Stimulated activated CD8-positive, alpha-beta memory T cell treated with anti-CD3 and anti-CD28 coated beads, Interleukin-2, amount 100 ng/mL, for 48 hours (primary cell): ENCODE data around the gene HSPA1B.
"Not testable (repeated sequence)": the region's sequence is repeated elsewhere in the genome, so short reads cannot be mapped to it uniquely, and the experiment has no call there.

ENCODE experiments used
- DNase-seq, 2 donors: peaks; one replicate each; pipeline ENCODE4 v3.0.0-alpha.2; 2020; ENCODE audit warnings: low read depth in 2 of 2

HSPA1B gene

DNA sequence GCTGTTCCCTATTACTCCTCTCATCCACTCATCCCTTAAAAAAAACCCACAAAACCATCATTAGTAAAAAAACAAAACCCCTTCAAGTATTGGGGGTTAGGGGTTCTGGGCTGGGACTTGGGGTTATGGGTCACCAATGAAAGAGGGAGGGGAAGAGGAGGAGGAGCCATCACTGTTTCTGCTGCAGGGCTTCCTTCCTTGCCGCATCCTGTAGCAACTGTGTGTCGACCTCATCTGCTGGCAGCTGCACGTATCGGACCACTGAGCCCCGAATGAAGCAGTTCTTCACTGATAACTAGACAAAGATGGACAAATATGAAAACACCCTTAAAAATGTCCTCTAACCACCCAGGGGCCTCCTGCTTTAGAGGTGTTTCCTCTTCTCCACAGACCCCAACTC lies 29.9 kb upstream of the HSPA1B start:
- DNase-seq: no peak

DNA sequence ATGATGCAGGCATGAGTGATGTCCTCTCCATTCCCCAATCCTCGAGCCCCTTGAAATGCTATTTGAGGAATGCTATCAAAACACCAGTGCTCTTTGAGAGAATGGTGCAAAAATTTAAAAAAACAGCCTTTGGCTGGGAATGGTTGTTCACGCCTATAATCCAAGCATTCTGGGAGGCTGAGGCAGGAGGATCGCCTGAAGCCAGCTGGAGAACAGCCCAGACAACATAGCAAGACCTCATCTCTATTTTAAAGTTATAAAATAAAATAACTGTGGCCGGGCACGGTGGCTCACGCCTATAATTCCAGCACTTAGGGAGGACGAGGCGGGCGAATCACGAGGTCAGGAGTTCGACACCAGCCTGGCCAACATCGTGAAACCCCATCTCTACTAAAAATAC lies 27.8 kb upstream of the HSPA1B start:
- no peak for DNase-seq

DNA sequence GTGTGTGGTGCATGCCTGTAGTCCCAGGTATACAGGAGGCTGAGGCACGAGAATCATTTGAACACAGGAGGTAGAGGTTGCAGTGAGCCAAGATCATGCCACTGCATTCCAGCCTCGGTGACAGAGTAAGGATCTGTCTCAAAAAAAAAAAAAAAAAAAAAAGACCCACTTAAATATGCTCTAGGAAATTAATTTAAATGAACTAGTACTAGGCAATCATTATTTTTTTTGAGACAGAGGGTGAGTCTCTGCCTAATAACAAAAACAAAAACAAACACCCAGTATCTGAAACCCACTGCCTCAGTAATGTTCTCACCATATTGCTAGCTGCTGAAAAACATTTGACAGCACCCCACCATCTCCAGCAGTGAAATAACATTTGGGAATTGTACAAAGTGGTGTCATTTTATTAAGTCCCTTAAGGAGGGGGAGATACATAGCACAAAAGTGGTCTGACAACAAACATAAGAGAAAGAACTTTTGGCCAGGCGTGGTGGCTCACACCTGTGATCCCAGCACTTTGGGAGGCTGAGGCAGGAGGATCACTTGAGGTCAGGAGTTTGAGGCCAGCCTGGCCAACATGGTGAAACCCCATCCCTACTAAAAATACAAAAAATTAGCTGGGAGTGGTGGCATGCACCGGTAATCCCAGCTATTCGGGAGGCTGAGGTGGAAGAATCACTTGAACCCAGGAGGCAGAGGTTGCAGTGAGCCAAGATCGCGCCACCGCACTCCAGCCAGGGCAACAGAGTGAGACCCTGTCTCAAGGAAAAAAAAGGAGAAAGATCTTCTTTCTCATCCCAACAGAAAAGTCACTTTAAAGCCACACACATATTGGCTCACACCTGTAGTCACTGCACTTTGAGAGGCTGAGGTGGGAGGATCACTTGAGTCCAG lies 26.3 kb upstream of the HSPA1B start:
- not testable (repeated sequence) for DNase-seq

DNA sequence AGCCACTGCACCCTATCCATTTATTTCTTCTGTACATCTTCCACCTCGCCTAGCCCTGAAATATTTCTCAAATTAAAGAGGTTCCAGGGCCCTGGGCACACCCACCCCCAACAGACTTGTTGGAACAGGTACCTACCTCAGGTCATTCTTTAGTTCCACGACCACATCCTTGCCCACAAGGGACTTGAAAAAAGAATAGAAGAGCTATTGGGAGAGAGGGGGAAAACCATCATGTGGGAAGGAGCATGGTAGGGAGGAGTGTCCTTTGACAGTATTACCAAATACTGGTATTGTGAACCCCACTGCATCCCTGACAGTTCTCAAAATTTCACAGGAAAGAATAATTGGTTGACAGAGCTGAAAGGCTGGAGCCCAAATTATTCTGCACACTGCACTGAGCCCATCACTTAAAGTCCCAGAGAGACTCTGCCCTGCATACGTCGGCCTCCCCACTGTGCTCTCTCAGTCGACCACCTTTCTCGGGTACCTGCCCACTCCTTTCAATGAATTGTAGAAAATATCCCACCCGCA lies 21.5 kb upstream of the HSPA1B start:
- DNase-seq: no peak

DNA sequence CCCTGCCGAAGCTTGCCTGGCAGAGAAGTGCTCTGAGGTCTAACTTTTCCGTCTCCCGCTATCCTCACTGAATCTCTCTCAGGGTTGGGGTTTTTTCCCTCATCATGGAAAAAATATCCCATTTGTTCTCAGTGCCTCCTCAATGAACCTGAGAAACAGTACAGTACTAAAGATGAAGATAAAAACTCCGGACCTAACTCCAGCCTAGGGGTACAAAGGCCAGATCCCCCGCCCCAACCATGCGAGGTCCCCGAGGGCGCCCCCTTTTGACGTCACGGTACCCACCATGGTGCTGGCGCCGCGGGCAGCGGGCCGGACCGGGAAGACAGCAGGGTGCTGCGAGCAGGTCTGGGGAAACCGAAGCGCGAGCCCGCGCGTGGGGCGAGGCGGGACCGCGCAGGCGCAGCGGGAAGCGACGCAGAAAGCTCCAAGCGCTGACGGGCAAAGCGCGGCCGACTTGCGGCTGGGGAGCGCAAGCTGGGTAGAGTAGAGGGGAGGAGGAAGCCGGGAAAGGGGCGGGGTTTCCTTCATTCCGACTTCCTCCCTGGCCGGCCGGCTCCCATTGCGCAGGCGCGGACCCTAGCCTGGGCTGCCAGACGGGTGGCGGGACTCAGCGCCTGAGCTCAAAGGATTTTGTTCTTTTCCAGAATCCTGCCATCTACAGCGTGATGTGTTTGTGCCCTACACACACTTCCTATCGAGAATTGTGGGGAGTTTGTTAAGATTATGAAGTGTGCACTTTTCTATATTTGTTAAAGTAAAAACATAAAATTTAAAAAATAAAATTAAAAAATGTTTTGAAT lies 20.9 kb upstream of the HSPA1B start, which contains the start of gene LSM2:
TSS of gene LSM2 (minus strand) at position 497 of the 803 bp plus-strand sequence. CDS start at position 288, 209 bp downstream.
- DNase-seq: peak; percentile 96 to 98

DNA sequence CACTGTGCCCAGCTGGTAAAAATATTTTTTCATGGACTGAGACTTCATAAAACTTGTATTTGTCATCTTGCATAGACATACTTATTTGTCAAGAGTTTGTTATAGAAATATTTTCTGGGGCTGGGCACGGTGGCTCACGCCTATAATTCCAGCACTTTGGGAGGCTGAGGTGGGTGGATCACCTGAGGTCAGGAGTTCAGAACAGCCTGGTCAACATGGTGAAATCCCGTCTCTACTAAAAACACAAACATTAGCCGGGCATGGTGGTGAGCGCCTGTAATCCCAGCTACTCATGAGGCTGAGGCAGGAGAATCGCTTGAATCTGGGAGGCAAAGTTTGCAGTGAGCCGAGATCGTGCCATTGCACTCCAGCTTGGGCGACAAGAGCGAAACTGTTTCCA lies 18.9 kb upstream of the HSPA1B start:
- DNase-seq: not testable (repeated sequence)

DNA sequence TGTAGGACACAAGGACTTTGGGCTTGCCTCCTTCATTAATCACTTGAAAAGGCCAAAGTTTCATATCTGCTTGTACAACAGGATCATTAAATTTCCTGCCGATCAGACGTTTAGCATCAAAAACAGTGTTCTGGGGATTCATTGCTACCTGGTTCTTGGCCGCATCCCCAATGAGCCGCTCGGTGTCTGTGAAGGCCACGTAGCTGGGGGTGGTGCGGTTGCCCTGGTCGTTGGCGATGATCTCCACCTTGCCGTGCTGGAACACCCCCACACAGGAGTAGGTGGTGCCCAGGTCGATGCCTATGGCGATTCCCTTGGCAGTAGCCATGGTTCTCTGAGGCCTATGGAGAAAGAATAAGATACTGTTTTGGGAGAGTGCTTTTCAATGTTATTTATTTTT lies 15.9 kb upstream of the HSPA1B start:
- DNase-seq: no peak

DNA sequence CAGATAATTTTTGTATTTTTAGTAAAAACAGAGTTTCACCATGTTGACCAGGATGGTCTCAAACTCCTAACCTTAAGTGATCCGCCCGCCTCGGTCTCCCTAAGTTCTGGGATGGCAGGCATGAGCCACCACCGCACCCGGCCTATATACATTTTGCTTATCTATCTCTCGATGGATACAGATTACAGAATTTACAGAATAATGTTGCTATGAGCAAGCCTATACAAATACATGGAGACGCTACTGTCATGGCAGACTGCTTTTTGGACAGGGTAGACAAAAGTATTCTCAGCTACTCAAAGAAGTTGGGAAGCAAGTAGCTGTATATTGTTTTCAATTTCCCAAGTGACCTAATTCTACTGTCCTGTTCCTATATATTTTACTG lies 14.1 kb upstream of the HSPA1B start:
- DNase-seq: no peak

DNA sequence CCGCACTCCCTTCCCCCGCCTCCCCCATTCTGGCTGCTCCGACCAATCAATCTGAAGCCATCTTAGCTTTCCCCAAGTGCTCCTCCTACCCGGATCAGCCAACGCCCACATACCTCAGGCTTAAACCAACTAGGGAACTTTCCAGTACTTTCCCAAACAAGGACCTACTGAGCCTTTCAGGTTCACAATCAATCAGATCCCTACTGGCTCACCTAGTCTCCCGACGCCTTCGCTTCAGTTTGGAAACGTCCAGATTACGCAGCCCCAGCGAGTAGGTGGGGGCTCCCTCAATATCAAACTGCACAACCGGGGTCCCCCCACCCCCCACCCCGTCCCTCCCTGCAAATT lies 12.9 kb upstream of the HSPA1B start:
- peak; percentile 60 to 62 for DNase-seq

DNA sequence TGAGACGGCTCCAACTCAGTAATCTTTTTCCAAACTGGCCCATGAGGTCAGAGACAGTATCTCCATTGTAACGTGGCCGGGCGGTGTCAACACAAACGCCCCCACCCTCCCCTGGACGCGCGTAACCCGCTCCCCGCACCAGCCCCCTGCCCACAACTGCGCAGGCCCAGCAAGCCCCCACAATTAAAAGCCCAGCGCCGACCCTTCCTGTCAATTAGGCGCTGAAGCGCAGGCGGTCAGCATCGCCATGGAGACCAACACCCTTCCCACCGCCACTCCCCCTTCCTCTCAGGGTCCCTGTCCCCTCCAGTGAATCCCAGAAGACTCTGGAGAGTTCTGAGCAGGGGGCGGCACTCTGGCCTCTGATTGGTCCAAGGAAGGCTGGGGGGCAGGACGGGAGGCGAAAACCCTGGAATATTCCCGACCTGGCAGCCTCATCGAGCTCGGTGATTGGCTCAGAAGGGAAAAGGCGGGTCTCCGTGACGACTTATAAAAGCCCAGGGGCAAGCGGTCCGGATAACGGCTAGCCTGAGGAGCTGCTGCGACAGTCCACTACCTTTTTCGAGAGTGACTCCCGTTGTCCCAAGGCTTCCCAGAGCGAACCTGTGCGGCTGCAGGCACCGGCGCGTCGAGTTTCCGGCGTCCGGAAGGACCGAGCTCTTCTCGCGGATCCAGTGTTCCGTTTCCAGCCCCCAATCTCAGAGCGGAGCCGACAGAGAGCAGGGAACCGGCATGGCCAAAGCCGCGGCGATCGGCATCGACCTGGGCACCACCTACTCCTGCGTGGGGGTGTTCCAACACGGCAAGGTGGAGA lies 12.3 kb upstream of the HSPA1B start, which contains the start of the genes HSPA1A and HSPA1L:
TSS of gene HSPA1A (plus strand) at position 519 of the 814 bp plus-strand sequence. CDS start at position 733, 214 bp downstream.
TSS of gene HSPA1L (minus strand) at position 259 of the 814 bp plus-strand sequence. CDS start 3,311 bp downstream, outside the sequence.
- peak in 1 of 2 donors; percentile 62 for DNase-seq

DNA sequence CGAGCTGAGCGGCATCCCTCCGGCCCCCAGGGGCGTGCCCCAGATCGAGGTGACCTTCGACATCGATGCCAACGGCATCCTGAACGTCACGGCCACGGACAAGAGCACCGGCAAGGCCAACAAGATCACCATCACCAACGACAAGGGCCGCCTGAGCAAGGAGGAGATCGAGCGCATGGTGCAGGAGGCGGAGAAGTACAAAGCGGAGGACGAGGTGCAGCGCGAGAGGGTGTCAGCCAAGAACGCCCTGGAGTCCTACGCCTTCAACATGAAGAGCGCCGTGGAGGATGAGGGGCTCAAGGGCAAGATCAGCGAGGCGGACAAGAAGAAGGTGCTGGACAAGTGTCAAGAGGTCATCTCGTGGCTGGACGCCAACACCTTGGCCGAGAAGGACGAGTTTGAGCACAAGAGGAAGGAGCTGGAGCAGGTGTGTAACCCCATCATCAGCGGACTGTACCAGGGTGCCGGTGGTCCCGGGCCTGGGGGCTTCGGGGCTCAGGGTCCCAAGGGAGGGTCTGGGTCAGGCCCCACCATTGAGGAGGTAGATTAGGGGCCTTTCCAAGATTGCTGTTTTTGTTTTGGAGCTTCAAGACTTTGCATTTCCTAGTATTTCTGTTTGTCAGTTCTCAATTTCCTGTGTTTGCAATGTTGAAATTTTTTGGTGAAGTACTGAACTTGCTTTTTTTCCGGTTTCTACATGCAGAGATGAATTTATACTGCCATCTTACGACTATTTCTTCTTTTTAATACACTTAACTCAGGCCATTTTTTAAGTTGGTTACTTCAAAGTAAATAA lies 10.2 kb upstream of the HSPA1B start:
- not testable (repeated sequence) for DNase-seq

DNA sequence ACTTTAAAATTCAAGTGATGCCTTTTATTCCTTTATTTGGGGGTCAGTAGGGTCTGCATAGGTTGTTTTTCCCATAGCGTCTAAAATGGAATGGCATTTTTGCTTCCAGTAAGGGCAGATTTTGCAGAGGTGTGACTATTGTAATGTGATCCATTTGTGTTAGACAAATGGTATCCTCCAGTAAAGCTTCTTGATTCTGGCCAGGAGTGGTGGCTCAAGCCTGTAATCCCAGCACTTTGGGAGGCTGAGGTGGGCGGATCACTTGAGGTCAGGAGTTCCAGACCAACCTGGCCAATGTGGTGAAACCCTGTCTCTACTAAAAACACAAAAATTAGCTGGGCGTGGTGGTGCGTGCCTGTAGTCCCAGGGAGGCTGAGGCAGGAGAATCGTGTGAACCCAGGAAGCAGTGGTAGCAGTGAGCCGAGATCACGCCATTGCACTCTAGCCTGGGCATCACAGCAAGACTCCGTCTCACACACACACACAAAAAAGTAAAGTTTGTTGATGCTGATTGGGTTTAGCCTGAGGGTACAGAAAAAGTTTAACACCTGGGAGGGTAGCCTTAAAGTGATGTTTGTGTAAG lies 9.5 kb upstream of the HSPA1B start:
- DNase-seq: not testable (repeated sequence)

DNA sequence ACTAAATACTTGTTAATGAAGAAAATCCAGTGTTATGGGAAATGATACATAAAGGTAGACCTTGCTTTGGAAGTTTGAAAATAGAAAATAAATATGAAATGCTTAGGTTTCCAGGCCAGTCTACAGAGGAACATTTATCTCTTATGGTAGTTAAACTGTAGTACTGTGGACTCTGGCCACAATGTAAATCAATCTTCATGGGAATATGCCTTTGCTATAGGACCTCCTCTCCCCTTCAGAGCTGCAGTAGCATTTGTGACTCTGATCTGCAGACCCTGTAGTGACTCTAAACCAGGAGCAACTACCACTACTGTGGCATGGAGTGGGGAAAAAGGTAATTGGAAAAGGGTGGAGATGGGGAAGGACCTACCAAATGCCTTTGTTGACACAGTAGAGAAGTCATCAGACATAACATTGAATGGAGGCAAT lies 7.7 kb upstream of the HSPA1B start:
- no peak for DNase-seq

DNA sequence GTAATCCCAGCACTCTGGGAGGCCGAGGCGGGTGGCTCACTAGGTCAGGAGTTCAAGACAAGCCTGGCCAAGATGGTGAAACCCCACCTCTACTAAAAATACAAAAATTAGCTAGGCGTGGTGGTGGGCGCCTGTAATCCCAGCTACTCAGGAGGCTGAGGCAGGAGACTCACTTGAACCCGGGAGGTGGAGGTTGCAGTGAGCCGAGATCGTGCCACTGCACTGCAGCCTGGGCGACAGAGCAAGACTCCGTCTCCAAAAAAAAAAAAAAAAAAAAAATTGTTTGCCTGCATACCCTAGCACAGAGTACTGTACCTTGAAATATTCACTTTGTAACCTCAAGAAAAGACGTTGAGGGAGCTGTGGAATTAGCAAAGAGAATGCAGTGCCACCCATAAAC lies 7.1 kb upstream of the HSPA1B start:
- not testable (repeated sequence) for DNase-seq

DNA sequence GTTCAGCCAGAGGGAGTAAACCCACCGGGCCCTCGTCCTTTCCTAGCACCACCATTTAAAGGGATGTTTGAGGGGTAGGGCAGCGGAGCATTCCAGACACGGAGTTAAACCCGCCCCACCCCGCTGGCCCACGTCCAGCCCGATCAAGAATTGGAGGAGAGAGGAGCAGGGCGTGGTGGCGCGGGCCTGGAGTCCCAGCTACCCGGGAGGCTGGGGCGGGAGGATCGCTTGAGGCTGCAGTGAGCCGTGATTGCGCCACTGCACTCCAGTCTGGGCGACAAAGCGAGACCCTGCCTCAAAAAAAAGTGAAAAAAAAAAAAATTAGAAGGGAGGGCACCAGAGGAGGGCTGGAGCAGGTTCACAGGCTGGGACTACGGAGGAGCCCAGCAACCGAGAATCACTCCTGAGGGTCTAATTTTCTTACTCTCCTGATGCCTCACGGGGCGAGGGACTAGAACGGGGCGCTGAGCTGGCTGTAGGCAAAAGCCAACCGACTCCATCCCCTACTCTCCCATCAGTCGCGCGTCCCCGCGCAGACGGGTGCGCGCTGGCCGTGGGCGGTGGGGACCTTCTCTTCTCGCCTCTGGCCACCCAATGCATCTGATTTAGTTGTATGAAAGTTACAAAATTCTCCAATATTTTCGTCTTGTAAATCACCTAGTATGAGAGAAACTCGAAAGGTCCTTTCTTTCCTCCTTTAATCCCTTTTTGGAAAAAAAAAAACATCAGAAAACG lies 6.1 kb upstream of the HSPA1B start:
- peak; percentile 65 to 71 for DNase-seq

DNA sequence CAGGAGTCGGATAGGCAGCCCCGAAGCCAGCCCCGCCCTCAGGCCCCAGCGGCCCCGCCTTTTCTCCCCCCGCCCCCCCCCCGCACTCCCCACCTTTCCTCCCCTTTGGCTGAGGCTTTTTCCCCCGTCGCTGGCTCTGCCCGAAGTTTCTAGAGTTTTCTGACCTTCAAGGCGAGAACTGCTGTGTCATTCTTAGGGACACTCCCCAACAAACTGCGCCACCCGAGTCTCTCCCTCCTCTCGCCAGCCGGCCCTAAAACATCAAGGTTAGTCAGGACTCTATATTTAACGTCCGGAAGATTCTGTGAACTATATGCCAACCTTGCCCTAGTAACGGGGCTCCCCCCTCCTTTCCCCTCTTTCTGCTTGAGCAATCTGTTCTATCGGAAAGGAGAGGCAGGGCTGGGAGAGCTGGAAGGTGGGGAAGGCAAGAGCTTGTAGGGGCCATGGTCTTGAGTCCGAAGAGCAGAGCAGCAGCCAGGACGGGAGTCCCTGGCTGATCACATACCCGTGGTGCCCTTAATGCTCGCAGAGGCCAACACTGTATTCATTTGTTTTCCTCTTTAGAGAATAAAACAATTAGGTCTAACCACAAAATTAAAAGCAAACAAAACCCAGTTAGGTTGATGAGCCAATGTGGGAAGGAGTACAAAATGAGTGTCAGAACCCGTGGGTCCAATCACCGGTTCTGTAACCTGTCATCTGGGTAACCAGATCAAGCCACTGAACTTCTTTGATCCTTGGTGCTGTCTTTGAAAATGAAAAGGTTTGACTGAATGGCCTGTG lies 5.3 kb upstream of the HSPA1B start:
- peak; percentile 43 to 45 for DNase-seq

DNA sequence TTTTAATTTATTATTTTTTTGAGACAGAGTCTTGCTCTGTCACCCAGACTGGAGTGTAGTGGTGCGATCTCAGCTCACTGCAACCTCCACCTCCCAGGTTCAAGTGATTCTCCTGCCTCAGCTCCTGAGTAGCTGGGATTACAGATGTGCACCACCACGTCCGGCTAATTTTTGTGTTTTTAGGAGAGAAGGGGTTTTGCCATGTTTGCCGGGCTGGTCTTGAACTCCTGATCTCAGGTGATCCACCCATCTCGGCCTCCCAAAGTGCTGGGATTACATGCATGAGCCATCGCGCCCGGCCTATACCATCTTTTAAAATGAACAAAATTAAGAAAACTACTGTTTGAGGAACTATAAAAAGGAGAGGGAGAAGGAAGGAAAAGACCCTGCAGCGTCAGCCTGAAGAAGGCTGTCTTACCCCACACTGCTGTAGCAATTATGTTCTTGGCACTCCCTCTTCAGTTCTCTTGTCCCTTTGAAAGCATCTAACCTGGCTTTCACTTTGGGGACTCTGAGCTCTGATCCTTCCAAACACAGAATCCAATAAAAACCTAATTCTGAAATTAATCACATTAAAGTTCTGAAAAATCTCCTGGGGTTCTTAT lies 3.8 kb upstream of the HSPA1B start:
- not testable (repeated sequence) for DNase-seq

DNA sequence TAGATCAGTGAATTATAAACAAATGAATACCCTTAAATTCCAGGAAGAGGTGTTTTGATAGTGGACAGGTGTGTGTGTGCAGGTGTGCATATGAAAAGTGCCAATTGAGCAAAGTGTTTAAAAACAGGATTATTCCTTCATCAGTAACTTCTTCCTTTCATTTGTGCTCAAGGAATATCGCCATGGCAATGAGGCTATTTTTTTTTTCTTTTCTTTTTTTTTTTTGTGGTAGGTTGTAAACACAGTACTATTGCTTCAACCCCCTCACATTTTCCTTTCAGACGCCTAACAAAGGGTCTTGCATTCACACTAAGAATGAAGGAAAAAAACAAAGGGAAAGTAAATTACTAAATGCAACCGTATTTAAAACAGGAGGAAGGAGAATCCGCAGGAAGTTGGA lies 2.0 kb upstream of the HSPA1B start:
- DNase-seq: no peak
